ENCODE results near the gene TRPM8.
A peak's percentile ranks its signal among the peaks of the same experiment; 100 is the strongest.

Gene TRPM8

GRCh38 chr2:233919938-233920337 is 2.8 kb downstream of the TRPM8 start:
- TF ChIP-seq, protein P1, sequence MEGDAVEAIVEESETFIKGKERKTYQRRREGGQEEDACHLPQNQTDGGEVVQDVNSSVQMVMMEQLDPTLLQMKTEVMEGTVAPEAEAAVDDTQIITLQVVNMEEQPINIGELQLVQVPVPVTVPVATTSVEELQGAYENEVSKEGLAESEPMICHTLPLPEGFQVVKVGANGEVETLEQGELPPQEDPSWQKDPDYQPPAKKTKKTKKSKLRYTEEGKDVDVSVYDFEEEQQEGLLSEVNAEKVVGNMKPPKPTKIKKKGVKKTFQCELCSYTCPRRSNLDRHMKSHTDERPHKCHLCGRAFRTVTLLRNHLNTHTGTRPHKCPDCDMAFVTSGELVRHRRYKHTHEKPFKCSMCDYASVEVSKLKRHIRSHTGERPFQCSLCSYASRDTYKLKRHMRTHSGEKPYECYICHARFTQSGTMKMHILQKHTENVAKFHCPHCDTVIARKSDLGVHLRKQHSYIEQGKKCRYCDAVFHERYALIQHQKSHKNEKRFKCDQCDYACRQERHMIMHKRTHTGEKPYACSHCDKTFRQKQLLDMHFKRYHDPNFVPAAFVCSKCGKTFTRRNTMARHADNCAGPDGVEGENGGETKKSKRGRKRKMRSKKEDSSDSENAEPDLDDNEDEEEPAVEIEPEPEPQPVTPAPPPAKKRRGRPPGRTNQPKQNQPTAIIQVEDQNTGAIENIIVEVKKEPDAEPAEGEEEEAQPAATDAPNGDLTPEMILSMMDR (conservative IDR thresholded peaks at IDR 0.05; ENCODE audit: control insufficient read depth, insufficient read depth, low read depth, low read length): no peak
- H3K4me3 ChIP-seq (ENCODE audit: control insufficient read depth, low read depth, low read length): no peak overlapping the region
- peak; percentile 47 for DNase-seq (ENCODE audit: low read depth)

DNA sequence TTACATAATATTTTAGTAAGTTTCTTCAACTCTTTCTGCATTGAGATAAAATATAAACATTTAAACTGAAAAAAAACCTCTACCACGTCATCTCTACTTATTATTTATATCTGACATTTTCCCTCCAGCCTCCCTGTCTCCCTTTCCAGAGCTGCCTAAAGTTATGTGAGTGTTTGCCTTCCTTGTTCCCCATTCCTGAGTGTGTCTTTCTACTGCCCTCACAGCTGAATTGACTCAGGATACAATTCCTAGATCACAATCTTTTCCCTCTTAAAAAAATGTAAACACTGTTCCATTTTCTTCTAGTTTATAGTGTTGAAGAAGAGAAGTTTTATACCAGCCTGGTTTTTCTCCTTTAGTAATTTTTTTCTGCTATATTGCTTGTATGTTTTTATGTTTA is 5.3 kb downstream of the TRPM8 start:
- TF ChIP-seq, protein P1 (conservative IDR thresholded peaks at IDR 0.05; ENCODE audit: control insufficient read depth, insufficient read depth, low read depth, low read length): no peak
- no peak overlapping the region for H3K4me3 ChIP-seq (ENCODE audit: control insufficient read depth, low read depth, low read length)
- DNase-seq (ENCODE audit: low read depth): no peak

DNA sequence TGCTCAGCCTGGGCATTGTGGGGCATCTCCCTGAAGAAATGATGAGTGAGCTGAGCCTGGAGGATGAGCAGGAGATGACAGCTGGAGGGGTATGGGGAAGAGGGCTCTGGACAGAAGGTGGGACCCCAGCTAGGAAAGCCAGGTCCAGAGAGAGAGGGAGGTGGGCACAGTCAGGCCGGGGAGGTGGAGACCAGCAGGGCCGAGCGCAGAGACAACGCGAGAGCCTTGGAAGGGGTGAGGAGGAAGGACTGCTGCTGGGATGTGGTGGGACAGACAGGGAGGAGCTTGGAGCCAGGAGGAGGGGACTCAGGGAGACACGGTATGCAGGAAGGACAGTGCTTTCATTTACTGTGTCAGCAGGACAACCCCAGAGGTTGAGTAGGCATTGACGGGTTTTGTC is 8.2 kb downstream of the TRPM8 start:
- TF ChIP-seq, protein P1 (conservative IDR thresholded peaks at IDR 0.05; ENCODE audit: control insufficient read depth, insufficient read depth, low read depth, low read length): no peak
- no peak for DNase-seq (ENCODE audit: low read depth)
- no peak overlapping the region for H3K4me3 ChIP-seq (ENCODE audit: control insufficient read depth, low read depth, low read length)

DNA sequence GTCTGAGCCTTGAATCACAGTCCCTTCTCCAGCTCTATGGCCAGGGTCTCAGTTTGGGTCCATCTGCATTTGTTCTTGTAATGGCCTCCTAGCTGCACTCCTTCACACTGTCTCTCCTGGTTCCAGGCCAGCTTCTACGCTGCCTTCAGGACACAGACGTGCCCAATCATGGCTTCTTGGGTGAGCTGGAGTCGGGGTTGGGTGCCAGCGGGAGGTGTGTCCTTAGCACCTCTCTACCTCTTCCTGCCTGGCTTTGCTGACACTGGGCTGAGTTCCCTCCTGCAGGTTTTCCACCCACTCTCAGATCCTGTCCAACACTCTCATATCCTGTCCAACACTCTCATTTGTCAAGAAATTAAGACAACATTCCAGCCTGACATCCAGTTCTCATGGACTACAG is 9.6 kb downstream of the TRPM8 start:
- DNase-seq (ENCODE audit: low read depth): no peak
- TF ChIP-seq, protein P1 (conservative IDR thresholded peaks at IDR 0.05; ENCODE audit: control insufficient read depth, insufficient read depth, low read depth, low read length): no peak
- no peak overlapping the region for H3K4me3 ChIP-seq (ENCODE audit: control insufficient read depth, low read depth, low read length)

GRCh38 chr2:233928594-233929351 is 11.6 kb downstream of the TRPM8 start:
- DNase-seq (ENCODE audit: low read depth): peak; percentile 35
- TF ChIP-seq, protein P1 (conservative IDR thresholded peaks at IDR 0.05; ENCODE audit: control insufficient read depth, insufficient read depth, low read depth, low read length): peak; percentile 69
- no peak overlapping the region for H3K4me3 ChIP-seq (ENCODE audit: control insufficient read depth, low read depth, low read length)

DNA sequence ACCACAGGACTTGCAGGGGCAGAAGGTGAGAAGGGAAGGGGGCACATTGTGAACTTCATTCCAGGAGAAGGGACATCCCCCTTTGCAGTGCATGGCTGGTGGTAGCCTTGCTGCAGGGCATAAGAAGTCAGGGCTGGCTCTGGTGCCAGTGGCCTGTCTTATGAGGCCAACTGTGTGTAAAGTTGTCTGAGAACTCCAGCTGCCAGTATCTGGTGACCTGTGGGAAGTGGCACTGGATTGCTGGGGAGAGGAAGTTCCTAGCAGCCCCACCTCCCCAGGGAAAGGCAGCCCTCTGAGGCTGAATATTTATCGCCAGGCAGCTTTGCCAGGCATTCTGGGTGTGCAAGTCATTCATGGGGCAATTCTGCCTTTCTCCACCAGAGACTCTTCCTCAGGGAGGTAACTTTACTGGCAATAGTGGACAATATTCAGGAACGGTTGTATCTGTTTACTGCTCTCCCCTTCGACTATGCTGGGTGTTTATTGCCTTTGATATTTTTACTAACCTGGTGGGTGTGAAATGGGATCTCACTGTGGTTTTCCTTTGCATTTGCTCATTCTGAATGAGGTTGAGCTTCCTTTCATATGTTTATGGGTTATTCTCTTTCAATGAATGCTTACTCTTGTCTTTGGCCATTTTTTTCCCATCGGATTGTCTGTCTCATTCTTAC is 12.3 kb downstream of the TRPM8 start:
- TF ChIP-seq, protein P1 (conservative IDR thresholded peaks at IDR 0.05; ENCODE audit: control insufficient read depth, insufficient read depth, low read depth, low read length): no peak
- no peak overlapping the region for H3K4me3 ChIP-seq (ENCODE audit: control insufficient read depth, low read depth, low read length)
- no peak for DNase-seq (ENCODE audit: low read depth)

All from fibroblast of mammary gland (primary cell).